HG03280 (cell line): ENCODE measurements around the gene NUAK2.

Experiments used
- ATAC-seq: cut with Tn5 transposase; IDR thresholded peaks from one replicate; pipeline ENCODE4 v1.9.1; 2021; ENCODE audit warnings: mild to moderate bottlenecking, moderate library complexity; ENCODE audit not compliant: unreplicated experiment

NUAK2 gene

GRCh38 chr1:205348554-205349487, 27.3 kb upstream of the NUAK2 start:
- no peak for ATAC-seq

DNA sequence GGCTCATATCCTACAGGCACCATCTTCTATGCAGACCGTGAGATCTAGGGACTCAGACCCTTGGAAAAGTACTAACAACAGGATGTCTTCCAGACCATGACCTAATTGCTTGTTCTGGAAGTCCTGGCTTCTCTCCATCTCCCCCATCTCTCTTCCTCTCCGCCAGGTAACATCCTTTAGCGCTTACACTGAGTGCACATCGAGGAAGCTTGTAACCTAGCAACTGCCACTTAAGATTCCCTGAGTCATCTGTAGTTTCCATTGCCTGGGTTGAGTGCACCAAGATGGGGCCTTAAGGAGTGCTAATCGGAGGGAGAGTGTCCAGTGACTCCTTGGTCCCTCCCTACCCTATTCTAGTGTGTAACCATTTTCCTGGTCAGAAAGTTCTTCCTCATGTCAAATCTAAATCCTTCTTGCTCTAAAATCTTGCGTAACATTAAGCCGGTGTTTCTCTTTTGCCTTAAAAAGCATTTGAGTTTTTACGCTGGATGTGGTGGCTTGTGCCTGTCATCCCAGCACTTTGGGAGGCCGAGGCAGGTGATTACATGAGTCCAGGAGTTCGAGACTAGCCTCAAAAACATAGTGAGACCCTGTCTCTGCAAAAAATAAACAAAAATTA, 25.5 kb upstream of the NUAK2 start:
- ATAC-seq: no peak

- ATAC-seq: no peak
Observed at GRCh38 chr1:205345761-205346160, 24.2 kb upstream of the NUAK2 start.

DNA sequence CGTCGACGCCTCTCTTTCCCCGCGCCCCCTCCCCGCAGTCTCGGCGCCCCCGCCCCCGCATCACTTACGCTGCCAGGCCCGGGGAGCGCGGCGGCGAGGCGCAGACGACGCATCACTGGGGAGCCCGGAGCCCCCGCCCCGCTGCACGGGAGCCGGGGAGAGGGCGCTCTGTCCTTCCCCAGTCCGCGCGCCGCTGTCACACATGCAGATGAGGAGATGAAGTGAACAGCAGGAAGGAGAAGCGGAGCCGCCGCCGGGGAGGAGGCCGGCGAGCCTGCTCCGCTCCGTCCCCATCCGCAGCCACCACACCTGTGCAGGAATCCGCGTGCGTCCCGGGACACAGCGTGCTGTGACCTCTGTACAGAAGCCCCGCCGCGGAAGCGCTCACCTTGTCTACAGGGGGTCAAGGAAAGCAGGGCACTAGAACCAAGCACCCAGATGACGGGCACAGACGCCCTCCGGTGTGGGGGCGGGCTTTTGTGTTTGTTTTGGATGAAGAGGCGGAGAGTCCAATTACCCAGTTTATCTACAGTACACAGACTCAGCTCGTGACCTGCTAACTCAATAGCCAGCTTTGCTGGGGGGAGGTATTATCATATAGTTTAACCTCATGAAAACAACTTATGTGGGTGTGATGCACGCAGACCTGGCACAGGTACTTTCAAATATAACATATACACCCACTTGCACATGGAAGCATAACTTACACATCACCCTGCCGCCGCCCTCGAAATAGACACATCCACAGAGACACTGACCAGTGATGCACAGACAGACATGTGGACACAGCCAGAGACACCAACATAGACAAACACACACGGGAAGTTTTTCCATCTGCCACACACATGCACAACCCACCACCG, 22.8 kb upstream of the NUAK2 start:
- ATAC-seq: no peak

- ATAC-seq: no peak
Observed at GRCh38 chr1:205343431-205344065, 22.0 kb upstream of the NUAK2 start.

DNA sequence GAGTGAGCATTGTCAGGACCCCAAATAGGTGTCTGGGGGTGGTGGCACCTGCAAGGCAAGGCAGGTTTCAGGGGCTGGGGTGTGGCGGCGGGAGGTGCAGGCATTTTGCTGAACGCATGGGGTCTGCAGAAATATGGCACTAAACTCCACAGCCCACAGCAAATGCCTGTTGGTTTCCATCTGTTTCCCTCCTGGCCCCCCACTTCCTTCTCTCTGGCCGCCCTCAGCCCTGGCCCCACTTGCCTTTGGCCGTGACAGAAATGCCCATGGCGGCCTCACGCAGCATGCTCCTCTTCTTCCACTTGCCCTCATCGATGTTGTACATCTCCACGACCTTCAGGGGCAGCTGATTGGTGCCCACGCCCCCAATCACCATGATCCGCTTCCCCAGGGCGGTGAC, 21.4 kb upstream of the NUAK2 start:
- ATAC-seq: no peak

GRCh38 chr1:205340676-205341075, 19.1 kb upstream of the NUAK2 start:
- no peak for ATAC-seq

- peak; percentile 61 for ATAC-seq
Observed at GRCh38 chr1:205339717-205340116, 18.2 kb upstream of the NUAK2 start.

DNA sequence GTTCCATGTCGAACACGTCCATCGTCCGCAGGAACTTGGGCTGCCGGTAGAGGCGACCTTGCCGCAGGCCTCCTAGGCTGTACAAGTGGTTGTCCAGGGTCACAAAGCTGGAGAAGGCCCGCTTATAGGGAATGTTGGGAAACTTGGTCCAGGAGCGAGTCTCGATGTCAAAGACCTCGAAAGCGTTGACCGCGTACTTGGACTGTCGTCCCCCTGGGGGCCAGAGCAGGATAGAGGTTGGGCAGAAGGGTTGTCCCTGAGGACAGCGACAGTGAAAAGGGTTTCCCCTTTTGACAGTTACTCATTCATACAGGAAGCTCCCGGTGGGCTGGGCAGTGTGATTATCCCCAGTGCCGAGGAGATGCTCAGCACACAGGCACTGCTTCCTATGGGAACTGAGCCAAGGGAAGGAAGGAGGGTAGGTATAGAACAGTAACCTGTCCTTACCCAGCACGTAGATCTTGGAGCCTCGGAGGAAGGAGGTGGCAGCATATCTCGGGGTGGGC, 17.7 kb upstream of the NUAK2 start:
- ATAC-seq: no peak

GRCh38 chr1:205338011-205338410, 16.5 kb upstream of the NUAK2 start:
- ATAC-seq: no peak

GRCh38 chr1:205337481-205337880, 15.9 kb upstream of the NUAK2 start:
- no peak for ATAC-seq

GRCh38 chr1:205335692-205336091, 14.1 kb upstream of the NUAK2 start:
- ATAC-seq: no peak

DNA sequence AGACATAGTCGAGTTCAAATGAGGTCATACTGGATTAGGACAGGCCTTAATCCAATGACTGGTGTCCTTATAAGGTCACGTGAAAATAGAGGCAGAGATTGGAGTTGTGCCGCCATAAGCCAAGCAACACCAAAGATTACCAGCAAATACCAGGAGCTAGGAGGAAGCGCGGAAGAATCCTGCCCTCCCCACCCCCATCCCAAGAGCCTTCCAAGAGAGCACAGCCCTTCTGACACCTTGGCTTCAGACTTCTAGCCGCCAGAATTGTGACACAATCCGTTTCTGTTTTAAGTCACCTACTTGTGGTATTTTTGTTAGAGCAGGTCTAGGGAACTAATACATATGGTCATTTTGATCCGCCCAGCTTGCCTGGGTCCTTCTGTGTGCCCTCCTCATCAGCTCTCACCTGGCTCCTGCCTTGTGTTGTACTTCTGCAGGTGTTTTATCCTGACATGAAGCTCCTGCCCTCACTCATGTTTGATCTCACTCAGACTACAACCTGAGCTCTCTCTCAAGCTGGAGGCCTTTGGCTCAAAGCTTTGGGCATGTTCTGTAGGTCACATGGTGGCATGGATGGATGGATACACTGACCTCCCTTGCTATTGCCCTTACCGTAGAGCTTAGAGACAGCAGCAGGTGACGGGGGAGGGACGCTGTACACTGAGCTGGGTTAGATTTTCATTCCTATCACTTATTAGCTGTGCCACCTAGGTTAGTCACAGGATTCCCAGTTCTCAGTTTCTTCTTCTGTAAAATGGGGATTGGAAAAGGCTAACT, 10.7 kb upstream of the NUAK2 start:
- no peak for ATAC-seq

- no peak for ATAC-seq
Observed at GRCh38 chr1:205330150-205330549, 8.6 kb upstream of the NUAK2 start.

GRCh38 chr1:205329719-205330118, 8.2 kb upstream of the NUAK2 start:
- no peak for ATAC-seq

- no peak for ATAC-seq
Observed at GRCh38 chr1:205328476-205328875, 6.9 kb upstream of the NUAK2 start.

- no peak for ATAC-seq
Observed at GRCh38 chr1:205326812-205327466, 5.4 kb upstream of the NUAK2 start.

GRCh38 chr1:205325334-205325884, 3.9 kb upstream of the NUAK2 start:
- ATAC-seq: no peak

GRCh38 chr1:205324781-205325180, 3.2 kb upstream of the NUAK2 start:
- no peak for ATAC-seq
